Measurements from ENCODE around the gene MED13L.

- TF ChIP-seq CTCF (IDR thresholded peaks at IDR 0.05; ENCODE audit: extremely low read depth in 1 of 2, insufficient read depth in 1 of 2, low read depth in 1 of 2, low read length in 2 of 2) = no peak
- no peak for TF ChIP-seq POLR2A (IDR thresholded peaks at IDR 0.05; ENCODE audit: low read depth, low read length)
- TF ChIP-seq POLR2AphosphoS5 (IDR thresholded peaks at IDR 0.05; ENCODE audit: insufficient read depth, low read depth, low read length) = no peak
- TF ChIP-seq GATA2 (IDR thresholded peaks at IDR 0.05; ENCODE audit: insufficient read depth, insufficient read length, low read depth, low read length) = no peak
- no peak for TF ChIP-seq MAX (IDR thresholded peaks at IDR 0.05; ENCODE audit: insufficient read depth, insufficient read length)
Observed at GRCh38 chr12:116222358-116222757, 55.1 kb downstream of the MED13L start.
